Measurements from ENCODE around the gene ZNF324B. TPM values are rescaled to one million over a fixed set of nuclear protein-coding genes. Genes with fewer than 3 reads are reported as not detected.

The ZNF324B gene
- polyA plus RNA-seq, 2 of the 4 experiments (the other 2 are of a cell fraction): 3.8 to 6.8 TPM

DNA sequence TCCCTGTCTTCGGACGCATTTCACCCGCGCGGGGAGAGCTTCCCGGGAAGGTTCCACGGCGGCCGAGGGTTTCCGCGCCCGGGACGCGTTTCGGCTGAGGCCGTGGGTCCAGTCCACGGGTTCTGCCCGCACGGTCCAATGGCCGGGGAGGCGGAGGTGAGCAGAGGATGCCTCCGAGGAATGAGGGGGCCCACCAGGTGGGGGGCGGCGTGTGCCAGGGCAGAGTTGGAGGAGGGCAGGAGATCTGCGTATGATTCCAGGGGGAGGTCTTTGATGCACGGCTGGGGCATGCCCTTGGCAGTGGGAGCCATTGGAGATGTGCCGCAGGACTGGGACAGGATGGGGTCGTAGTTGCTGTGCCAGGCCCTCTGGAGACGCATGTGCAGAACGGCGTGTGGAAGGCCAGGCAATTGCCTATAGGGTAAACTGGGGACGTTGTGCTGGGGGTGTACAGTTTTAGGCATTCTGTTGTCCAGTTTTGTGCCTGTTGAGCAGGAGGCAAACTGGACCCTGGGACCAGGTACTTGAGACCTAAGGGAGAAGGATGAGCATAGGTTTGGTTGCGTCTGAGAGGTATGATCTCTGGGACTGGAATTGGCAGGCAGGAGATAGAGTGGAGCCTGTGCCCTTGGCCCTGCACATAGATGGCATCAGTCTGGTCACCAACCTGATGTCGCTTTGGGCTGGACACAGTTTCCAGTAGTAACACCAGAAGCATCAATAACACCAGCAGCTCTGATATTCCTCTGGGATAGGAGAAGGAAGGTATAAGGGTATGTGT is 42.2 kb upstream of the ZNF324B start:
- POLR2A ChIA-PET: interaction anchor here (0.6 to 1.4 kb wide), 11 partner anchors 9 to 1814 kb away, joined by 3 to 17 read pairs (median 6); partner anchors contain the start of genes RPS5, TRIM28, ZBTB45 and ZNF274
- Histone ChIP-seq H3K4me1 (peaks cover 14% of the 10 kb centered on the region), H3K9me3 (no peaks in the 10 kb centered on the region; the same call in 2 of the 3 replicates), H3K27ac (peak overlapping the region; percentile 93 to 94), H3K4me3 (peak overlapping the region; percentile 96), H3K4me2 (peak overlapping the region; percentile 84)
- FAIRE-seq (no peak), ATAC-seq (peak; percentile 73 to 78), DNase-seq (ENCODE audit: low read depth in 1 of 2, low spot score in 1 of 2) (peak in 1 of 2 experiments; percentile 66)
- TF ChIP-seq PHF8 (IDR thresholded peaks at IDR 0.05; ENCODE audit: borderline replicate concordance, low read depth) (peak; percentile 57; the same call in 1 of the 2 replicates), BCL3 (IDR thresholded peaks at IDR 0.05) (0 out of 3 replicates have a peak, but pooled peaks have one; percentile 1), CBX8 (IDR thresholded peaks at IDR 0.05) (no peak), MAX (IDR thresholded peaks at IDR 0.05) (no peak), SREBF2 (IDR thresholded peaks at IDR 0.05) (no peak), CEBPB (IDR thresholded peaks at IDR 0.05) (no peak), RAD21 (conservative IDR thresholded peaks at IDR 0.05 in 1 of 2, IDR thresholded peaks at IDR 0.05 in 1 of 2) (no peak), TFCP2L1 (CRISPR knock-in tag; IDR thresholded peaks at IDR 0.05) (no peak), NPAS2 (CRISPR knock-in tag; IDR thresholded peaks at IDR 0.05; ENCODE audit: borderline replicate concordance) (no peak), BHLHE40 (IDR thresholded peaks at IDR 0.05; ENCODE audit: low read depth, low read length) (no peak)
- TF ChIP-seq, protein P1, sequence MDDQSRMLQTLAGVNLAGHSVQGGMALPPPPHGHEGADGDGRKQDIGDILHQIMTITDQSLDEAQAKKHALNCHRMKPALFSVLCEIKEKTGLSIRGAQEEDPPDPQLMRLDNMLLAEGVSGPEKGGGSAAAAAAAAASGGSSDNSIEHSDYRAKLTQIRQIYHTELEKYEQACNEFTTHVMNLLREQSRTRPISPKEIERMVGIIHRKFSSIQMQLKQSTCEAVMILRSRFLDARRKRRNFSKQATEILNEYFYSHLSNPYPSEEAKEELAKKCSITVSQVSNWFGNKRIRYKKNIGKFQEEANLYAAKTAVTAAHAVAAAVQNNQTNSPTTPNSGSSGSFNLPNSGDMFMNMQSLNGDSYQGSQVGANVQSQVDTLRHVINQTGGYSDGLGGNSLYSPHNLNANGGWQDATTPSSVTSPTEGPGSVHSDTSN (IDR thresholded peaks at IDR 0.05): 0 out of 2 replicates have a peak, but pooled peaks have one; percentile 32
- TF ChIP-seq, protein P2, sequence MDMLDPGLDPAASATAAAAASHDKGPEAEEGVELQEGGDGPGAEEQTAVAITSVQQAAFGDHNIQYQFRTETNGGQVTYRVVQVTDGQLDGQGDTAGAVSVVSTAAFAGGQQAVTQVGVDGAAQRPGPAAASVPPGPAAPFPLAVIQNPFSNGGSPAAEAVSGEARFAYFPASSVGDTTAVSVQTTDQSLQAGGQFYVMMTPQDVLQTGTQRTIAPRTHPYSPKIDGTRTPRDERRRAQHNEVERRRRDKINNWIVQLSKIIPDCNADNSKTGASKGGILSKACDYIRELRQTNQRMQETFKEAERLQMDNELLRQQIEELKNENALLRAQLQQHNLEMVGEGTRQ (IDR thresholded peaks at IDR 0.05): no peak
- CTCF ChIA-PET: interaction anchor here (0.7 to 2.5 kb wide), 8 partner anchors 8 to 41 kb away, joined by 3 to 6 read pairs (median 3); no protein-coding TSS in a partner anchor
- 5% methylated on average over 28 of the region's 34 CpGs for WGBS (ENCODE audit: missing lambda C conversion rate)

GRCh38 chr19:58416604-58417003 is 34.8 kb upstream of the ZNF324B start:
- Histone ChIP-seq H3K4me2 (no peak overlapping the region), H3K4me1 (no peaks in the 10 kb centered on the region), H3K9me3 (peaks cover 60% of the 10 kb centered on the region), H3K27ac (no peak overlapping the region), H3K4me3 (no peak overlapping the region)
- no peak for DNase-seq (ENCODE audit: low read depth in 1 of 2, low spot score in 1 of 2)
- ATAC-seq: no peak
- WGBS (ENCODE audit: missing lambda C conversion rate): 98% methylated on average over 5 of the region's 5 CpGs
- POLR2A ChIA-PET: no interaction called here
- FAIRE-seq: no peak
- TF ChIP-seq JUN (IDR thresholded peaks at IDR 0.05): no peak
- TF ChIP-seq, protein P3, sequence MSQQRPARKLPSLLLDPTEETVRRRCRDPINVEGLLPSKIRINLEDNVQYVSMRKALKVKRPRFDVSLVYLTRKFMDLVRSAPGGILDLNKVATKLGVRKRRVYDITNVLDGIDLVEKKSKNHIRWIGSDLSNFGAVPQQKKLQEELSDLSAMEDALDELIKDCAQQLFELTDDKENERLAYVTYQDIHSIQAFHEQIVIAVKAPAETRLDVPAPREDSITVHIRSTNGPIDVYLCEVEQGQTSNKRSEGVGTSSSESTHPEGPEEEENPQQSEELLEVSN (IDR thresholded peaks at IDR 0.05; ENCODE audit: borderline replicate concordance, low read depth): no peak
- no peak for TF ChIP-seq RAD21 (conservative IDR thresholded peaks at IDR 0.05 in 1 of 2, IDR thresholded peaks at IDR 0.05 in 1 of 2)
- no peak for TF ChIP-seq FOSB (CRISPR knock-in tag; IDR thresholded peaks at IDR 0.05)
- TF ChIP-seq MAZ (IDR thresholded peaks at IDR 0.05; ENCODE audit: borderline replicate concordance, low read depth, low read length): no peak
- TF ChIP-seq CHD2 (IDR thresholded peaks at IDR 0.05; ENCODE audit: low read length, partially characterized antibody): no peak
- no peak for TF ChIP-seq ZNF302 (CRISPR knock-in tag; IDR thresholded peaks at IDR 0.05)
- TF ChIP-seq SREBF2 (IDR thresholded peaks at IDR 0.05): no peak
- no peak for TF ChIP-seq FOXS1 (CRISPR knock-in tag; IDR thresholded peaks at IDR 0.05)
- no peak for TF ChIP-seq HOXB5 (CRISPR knock-in tag; IDR thresholded peaks at IDR 0.05)
- TF ChIP-seq CBX8 (IDR thresholded peaks at IDR 0.05): no peak
- TF ChIP-seq REST (IDR thresholded peaks at IDR 0.05): no peak
- no peak for TF ChIP-seq MAFK (IDR thresholded peaks at IDR 0.05; ENCODE audit: partially characterized antibody)
- no peak for TF ChIP-seq MAX (IDR thresholded peaks at IDR 0.05)
- TF ChIP-seq, protein P1 (IDR thresholded peaks at IDR 0.05): no peak
- CTCF ChIA-PET: interaction anchor here (0.6 to 1.2 kb wide), 5 partner anchors 8 to 102 kb away, joined by 3 read pairs; partner anchors contain the start of gene ZNF584

Data from A549 (cell line).